ENCODE results near the gene AKAP12.
"Not testable (repeated sequence)": the region's sequence is repeated elsewhere in the genome, so short reads cannot be mapped to it uniquely, and the experiment has no call there.

AKAP12 gene

DNA sequence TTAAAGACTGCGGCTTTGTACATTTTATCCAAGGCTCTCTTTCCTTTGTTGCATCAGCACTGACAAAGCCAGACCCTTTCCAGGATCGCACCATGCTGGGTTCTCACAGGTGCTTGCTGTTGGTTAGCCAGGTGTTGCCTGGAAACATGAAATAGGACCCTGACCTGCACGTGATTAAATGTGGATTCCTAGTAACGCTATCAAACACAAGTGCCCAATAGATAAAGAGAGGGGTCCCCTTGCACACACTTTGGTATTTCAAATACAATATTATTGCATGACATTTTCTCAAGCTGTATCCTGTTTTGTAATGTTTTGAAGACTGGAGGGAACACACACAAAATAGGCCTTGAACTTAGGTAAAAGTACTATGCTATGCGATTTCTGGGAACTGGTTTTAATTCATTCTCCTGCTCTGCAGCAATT is 73.3 kb downstream of the AKAP12 start:
- 0 out of 2 replicates have a peak, but pooled peaks cover 4% of the 10 kb centered on the region for H3K9me3 ChIP-seq (ENCODE audit: low read length)
- no peaks in the 10 kb centered on the region for H4K20me1 ChIP-seq (ENCODE audit: insufficient read depth, low read length)
- H3K9me2 ChIP-seq (ENCODE audit: low read depth, low read length): no peaks in the 10 kb centered on the region
- no peak overlapping the region for H3K27ac ChIP-seq (ENCODE audit: low read depth, low read length, poor library complexity, severe bottlenecking)
- H3K27me3 ChIP-seq (ENCODE audit: insufficient read depth, low read length): peaks cover 10% of the 10 kb centered on the region; the same call in 1 of the 2 replicates
- H3K36me3 ChIP-seq (ENCODE audit: insufficient read depth, low read length): no peaks in the 10 kb centered on the region; the same call in 1 of the 2 replicates
- H3K4me2 ChIP-seq (ENCODE audit: low read length): no peak overlapping the region
- no peak overlapping the region for H3K9ac ChIP-seq (ENCODE audit: low read length)
- H3K4me1 ChIP-seq (ENCODE audit: insufficient read depth, low read length, severe bottlenecking): no peaks in the 10 kb centered on the region
- TF ChIP-seq, protein P1, sequence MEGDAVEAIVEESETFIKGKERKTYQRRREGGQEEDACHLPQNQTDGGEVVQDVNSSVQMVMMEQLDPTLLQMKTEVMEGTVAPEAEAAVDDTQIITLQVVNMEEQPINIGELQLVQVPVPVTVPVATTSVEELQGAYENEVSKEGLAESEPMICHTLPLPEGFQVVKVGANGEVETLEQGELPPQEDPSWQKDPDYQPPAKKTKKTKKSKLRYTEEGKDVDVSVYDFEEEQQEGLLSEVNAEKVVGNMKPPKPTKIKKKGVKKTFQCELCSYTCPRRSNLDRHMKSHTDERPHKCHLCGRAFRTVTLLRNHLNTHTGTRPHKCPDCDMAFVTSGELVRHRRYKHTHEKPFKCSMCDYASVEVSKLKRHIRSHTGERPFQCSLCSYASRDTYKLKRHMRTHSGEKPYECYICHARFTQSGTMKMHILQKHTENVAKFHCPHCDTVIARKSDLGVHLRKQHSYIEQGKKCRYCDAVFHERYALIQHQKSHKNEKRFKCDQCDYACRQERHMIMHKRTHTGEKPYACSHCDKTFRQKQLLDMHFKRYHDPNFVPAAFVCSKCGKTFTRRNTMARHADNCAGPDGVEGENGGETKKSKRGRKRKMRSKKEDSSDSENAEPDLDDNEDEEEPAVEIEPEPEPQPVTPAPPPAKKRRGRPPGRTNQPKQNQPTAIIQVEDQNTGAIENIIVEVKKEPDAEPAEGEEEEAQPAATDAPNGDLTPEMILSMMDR (IDR thresholded peaks at IDR 0.05; ENCODE audit: low read length): no peak
- no peak for TF ChIP-seq EZH2 (IDR thresholded peaks at IDR 0.05; ENCODE audit: borderline replicate concordance, low read length)
- no peak overlapping the region for H3K4me3 ChIP-seq (ENCODE audit: low read depth, low read length, poor library complexity, severe bottlenecking)
- H2AFZ ChIP-seq (ENCODE audit: low read length): no peak overlapping the region
- H3K79me2 ChIP-seq (ENCODE audit: insufficient read depth, low read length): no peaks in the 10 kb centered on the region
- no peaks in the 10 kb centered on the region for H3F3A ChIP-seq (ENCODE audit: insufficient read depth, low read length)

DNA sequence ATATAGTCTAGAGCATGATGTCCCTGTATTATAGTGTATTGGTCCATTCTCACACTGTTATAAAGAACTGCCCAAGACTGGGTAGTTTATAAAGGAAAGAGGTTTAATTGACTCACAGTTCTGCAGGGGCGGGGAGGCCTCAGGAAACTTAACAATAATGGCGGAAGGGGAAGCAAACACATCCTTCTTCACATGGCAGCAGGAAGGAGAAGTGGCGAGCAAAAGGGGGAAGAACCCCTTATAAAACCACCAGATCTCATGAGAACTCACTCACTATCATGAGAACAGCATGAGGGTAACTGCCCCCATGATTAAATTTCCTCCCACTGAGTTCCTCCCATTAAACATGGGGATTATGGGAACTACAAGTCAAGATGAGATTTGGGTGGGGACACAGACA is 75.9 kb downstream of the AKAP12 start:
- H4K20me1 ChIP-seq (ENCODE audit: insufficient read depth, low read length); H3K9me3 ChIP-seq (ENCODE audit: low read length); H2AFZ ChIP-seq (ENCODE audit: low read length); H3F3A ChIP-seq (ENCODE audit: insufficient read depth, low read length); H3K4me1 ChIP-seq (ENCODE audit: insufficient read depth, low read length, severe bottlenecking); H3K27me3 ChIP-seq (ENCODE audit: insufficient read depth, low read length); H3K36me3 ChIP-seq (ENCODE audit: insufficient read depth, low read length); H3K9me2 ChIP-seq (ENCODE audit: low read depth, low read length); H3K4me2 ChIP-seq (ENCODE audit: low read length); H3K79me2 ChIP-seq (ENCODE audit: insufficient read depth, low read length); H3K27ac ChIP-seq (ENCODE audit: low read depth, low read length, poor library complexity, severe bottlenecking); H3K4me3 ChIP-seq (ENCODE audit: low read depth, low read length, poor library complexity, severe bottlenecking); H3K9ac ChIP-seq (ENCODE audit: low read length): not testable (repeated sequence)

DNA sequence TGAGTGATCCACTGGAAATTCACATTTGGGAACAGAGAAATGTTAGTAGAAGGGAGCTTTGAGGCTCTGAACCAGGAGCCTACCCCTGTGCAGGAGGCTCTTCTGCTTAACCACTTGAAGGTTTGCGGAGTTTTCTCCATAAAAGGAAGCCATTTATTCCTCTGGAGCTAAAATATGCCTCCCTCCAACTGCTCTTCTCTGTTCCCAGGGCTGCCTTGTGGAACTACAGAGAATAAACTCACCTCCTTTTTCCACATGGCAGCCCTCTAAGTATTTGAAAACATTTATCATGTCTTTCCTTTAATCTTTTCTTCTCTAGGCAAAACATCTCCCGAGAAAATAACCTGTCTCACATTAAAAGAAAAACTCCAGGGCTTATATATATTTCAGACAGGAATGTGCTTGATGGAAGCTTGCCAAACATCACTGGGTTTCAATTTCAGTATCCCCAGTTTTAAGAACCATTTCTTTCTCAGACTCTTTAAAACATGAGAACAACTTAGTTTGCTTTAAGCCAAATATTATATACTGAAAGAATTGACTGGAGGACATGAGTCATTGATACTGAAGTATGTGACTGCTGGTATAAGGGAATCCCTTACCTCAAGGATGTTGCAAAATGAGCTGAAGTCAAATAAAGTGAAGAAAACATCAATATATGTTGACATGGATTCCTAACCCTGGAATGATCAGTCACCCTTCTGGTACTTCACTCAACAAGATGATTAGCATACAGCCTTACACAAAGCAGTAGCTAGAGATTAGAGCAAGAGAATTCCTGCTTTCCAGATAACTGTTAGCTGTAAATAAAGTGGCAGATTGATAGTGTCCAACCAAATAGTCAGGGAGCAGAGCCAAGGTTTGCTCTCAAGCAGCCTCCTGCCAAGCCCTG is 77.6 kb downstream of the AKAP12 start:
- Histone ChIP-seq H3K4me3 (ENCODE audit: low read depth, low read length, poor library complexity, severe bottlenecking) (no peak overlapping the region), H3F3A (ENCODE audit: insufficient read depth, low read length) (no peaks in the 10 kb centered on the region), H3K4me2 (ENCODE audit: low read length) (no peak overlapping the region), H2AFZ (ENCODE audit: low read length) (no peak overlapping the region), H3K79me2 (ENCODE audit: insufficient read depth, low read length) (no peaks in the 10 kb centered on the region), H3K36me3 (ENCODE audit: insufficient read depth, low read length) (no peaks in the 10 kb centered on the region; the same call in 1 of the 2 replicates), H3K27ac (ENCODE audit: low read depth, low read length, poor library complexity, severe bottlenecking) (no peak overlapping the region), H3K27me3 (ENCODE audit: insufficient read depth, low read length) (peaks cover 6% of the 10 kb centered on the region; the same call in 1 of the 2 replicates), H4K20me1 (ENCODE audit: insufficient read depth, low read length) (no peaks in the 10 kb centered on the region), H3K9ac (ENCODE audit: low read length) (no peak overlapping the region), H3K9me3 (ENCODE audit: low read length) (0 out of 2 replicates have a peak, but pooled peaks cover 4% of the 10 kb centered on the region), H3K9me2 (ENCODE audit: low read depth, low read length) (no peaks in the 10 kb centered on the region), H3K4me1 (ENCODE audit: insufficient read depth, low read length, severe bottlenecking) (no peaks in the 10 kb centered on the region)
- TF ChIP-seq, protein P1 (IDR thresholded peaks at IDR 0.05; ENCODE audit: low read length): no peak
- no peak for TF ChIP-seq EZH2 (IDR thresholded peaks at IDR 0.05; ENCODE audit: borderline replicate concordance, low read length)

Measured in OCI-LY1 (cell line).